Testis (tissue), 2 donors: ENCODE data around the gene RAB11FIP3.

Source experiments
- POLR2A ChIP-seq: fragments of 450-650 bp; IDR thresholded peaks from one replicate; pipeline ENCODE4 v1.6.1; 2017; ENCODE audit warnings: antibody characterized with exemption, mild to moderate bottlenecking, moderate library complexity
- TF ChIP-seq, protein P1 (sequence below), 3 experiments: fragments of 450-650 bp in 2 of 3; fragments of 200-600 bp in 1 of 3; sonication (generic) in 1 of 3; IDR thresholded peaks; one replicate each; pipeline ENCODE4 v1.5.1; 2016 to 2019; ENCODE audit warnings: antibody characterized with exemption in 3 of 3, mild to moderate bottlenecking in 2 of 3, moderate library complexity in 1 of 3

DNA sequence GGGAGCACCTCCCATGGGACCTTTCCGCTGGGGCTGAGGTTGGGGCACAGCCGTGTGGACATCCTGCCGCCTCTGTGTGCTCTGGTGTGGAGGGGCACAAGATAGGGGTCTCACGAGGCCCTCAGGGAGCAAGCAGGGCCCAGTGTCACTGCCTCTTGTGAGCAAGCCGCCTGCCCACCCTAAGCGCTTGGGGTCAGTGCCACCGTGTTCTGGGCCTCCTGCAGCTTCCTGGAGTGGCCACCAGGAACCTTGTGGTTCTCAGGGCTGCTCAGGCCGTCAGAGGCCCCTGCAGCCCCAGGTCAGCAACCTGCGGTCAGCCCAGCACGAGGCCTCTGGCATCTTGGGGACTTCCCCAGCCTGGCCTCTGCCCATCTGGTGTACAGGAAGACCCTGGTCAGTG lies 88.5 kb downstream of the RAB11FIP3 start:
- TF ChIP-seq, protein P1, sequence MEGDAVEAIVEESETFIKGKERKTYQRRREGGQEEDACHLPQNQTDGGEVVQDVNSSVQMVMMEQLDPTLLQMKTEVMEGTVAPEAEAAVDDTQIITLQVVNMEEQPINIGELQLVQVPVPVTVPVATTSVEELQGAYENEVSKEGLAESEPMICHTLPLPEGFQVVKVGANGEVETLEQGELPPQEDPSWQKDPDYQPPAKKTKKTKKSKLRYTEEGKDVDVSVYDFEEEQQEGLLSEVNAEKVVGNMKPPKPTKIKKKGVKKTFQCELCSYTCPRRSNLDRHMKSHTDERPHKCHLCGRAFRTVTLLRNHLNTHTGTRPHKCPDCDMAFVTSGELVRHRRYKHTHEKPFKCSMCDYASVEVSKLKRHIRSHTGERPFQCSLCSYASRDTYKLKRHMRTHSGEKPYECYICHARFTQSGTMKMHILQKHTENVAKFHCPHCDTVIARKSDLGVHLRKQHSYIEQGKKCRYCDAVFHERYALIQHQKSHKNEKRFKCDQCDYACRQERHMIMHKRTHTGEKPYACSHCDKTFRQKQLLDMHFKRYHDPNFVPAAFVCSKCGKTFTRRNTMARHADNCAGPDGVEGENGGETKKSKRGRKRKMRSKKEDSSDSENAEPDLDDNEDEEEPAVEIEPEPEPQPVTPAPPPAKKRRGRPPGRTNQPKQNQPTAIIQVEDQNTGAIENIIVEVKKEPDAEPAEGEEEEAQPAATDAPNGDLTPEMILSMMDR (IDR thresholded peaks at IDR 0.05), result no peak
- TF ChIP-seq POLR2A, result no peak
